HTERT RPE-1 (cell line): Measurements from ENCODE around the gene KANSL1.

Source experiments
- in situ Hi-C: fragments of 300-500 bp; cut with MboI; formaldehyde crosslinking; loops from 4 replicates; pipeline ENCODE4 v1.14.3; 2020; ENCODE audit warnings: low sequenced_read_pairs

Gene KANSL1

GRCh38 chr17:45985447-45985846, 207.8 kb downstream of the KANSL1 start:
- in situ Hi-C loops, result no loop called here

GRCh38 chr17:45984368-45984767, 208.9 kb downstream of the KANSL1 start:
- in situ Hi-C loops, result no loop called here

- in situ Hi-C loops, result no loop called here
These were observed 209.5 kb downstream of the KANSL1 start for GRCh38 chr17:45983614-45984310.

- in situ Hi-C loops, result no loop called here
These were observed 210.2 kb downstream of the KANSL1 start for GRCh38 chr17:45982791-45983613.

- in situ Hi-C loops, result no loop called here
These were observed 211.9 kb downstream of the KANSL1 start for GRCh38 chr17:45981306-45981705.

GRCh38 chr17:45980855-45981254, 212.4 kb downstream of the KANSL1 start:
- in situ Hi-C loops, result no loop called here
